ENCODE data around the gene IQGAP2.
"Not testable (repeated sequence)": the region's sequence is repeated elsewhere in the genome, so short reads cannot be mapped to it uniquely, and the experiment has no call there.

The IQGAP2 gene

GRCh38 chr5:76579166-76579937, 176.3 kb downstream of the IQGAP2 start:
- no peak for DNase-seq (ENCODE audit: low read depth)

- DNase-seq (ENCODE audit: low read depth): no peak
Observed at GRCh38 chr5:76580981-76581380, 177.9 kb downstream of the IQGAP2 start.

GRCh38 chr5:76582230-76583162, 179.4 kb downstream of the IQGAP2 start:
- DNase-seq (ENCODE audit: low read depth): peak; percentile 9

- no peak for DNase-seq (ENCODE audit: low read depth)
Observed at GRCh38 chr5:76583163-76584047, 180.3 kb downstream of the IQGAP2 start.

- DNase-seq (ENCODE audit: low read depth): no peak
Observed at GRCh38 chr5:76585783-76586217, 182.7 kb downstream of the IQGAP2 start.

- DNase-seq (ENCODE audit: low read depth): no peak
Observed at GRCh38 chr5:76586531-76586930, 183.4 kb downstream of the IQGAP2 start.

GRCh38 chr5:76590027-76590426, 186.9 kb downstream of the IQGAP2 start:
- DNase-seq (ENCODE audit: low read depth): no peak

- DNase-seq (ENCODE audit: low read depth): no peak
Observed at GRCh38 chr5:76591366-76591765, 188.3 kb downstream of the IQGAP2 start.

- no peak for DNase-seq (ENCODE audit: low read depth)
Observed at GRCh38 chr5:76592692-76593091, 189.6 kb downstream of the IQGAP2 start.

- DNase-seq (ENCODE audit: low read depth): no peak
Observed at GRCh38 chr5:76594107-76594506, 191.0 kb downstream of the IQGAP2 start.

GRCh38 chr5:76595755-76596481, 192.8 kb downstream of the IQGAP2 start:
- no peak for DNase-seq (ENCODE audit: low read depth)

GRCh38 chr5:76598531-76598930, 195.4 kb downstream of the IQGAP2 start:
- DNase-seq (ENCODE audit: low read depth): no peak

- no peak for DNase-seq (ENCODE audit: low read depth)
Observed at GRCh38 chr5:76600716-76601115, 197.6 kb downstream of the IQGAP2 start.

GRCh38 chr5:76601470-76601869, 198.4 kb downstream of the IQGAP2 start:
- peak; percentile 61 for DNase-seq (ENCODE audit: low read depth)

GRCh38 chr5:76602094-76602726, 199.1 kb downstream of the IQGAP2 start:
- no peak for DNase-seq (ENCODE audit: low read depth)

- DNase-seq (ENCODE audit: low read depth): not testable (repeated sequence)
Observed at GRCh38 chr5:76603991-76604390, 200.9 kb downstream of the IQGAP2 start.

- peak; percentile 56 for DNase-seq (ENCODE audit: low read depth)
Observed at GRCh38 chr5:76604838-76605237, 201.8 kb downstream of the IQGAP2 start.

GRCh38 chr5:76606701-76607100, 203.6 kb downstream of the IQGAP2 start:
- DNase-seq (ENCODE audit: low read depth): no peak

GRCh38 chr5:76607353-76607871, 204.3 kb downstream of the IQGAP2 start:
- no peak for DNase-seq (ENCODE audit: low read depth)

- DNase-seq (ENCODE audit: low read depth): no peak
Observed at GRCh38 chr5:76608833-76609232, 205.7 kb downstream of the IQGAP2 start.

- no peak for DNase-seq (ENCODE audit: low read depth)
Observed at GRCh38 chr5:76610196-76610595, 207.1 kb downstream of the IQGAP2 start.

Data from stromal cell of bone marrow (primary cell).